ENCODE data around the gene BMPR1B. TPM values are rescaled to one million over a fixed set of nuclear protein-coding genes. Genes with fewer than 3 reads are reported as not detected.

The BMPR1B gene
- total RNA-seq, 1 donor, result 4.3 TPM

DNA sequence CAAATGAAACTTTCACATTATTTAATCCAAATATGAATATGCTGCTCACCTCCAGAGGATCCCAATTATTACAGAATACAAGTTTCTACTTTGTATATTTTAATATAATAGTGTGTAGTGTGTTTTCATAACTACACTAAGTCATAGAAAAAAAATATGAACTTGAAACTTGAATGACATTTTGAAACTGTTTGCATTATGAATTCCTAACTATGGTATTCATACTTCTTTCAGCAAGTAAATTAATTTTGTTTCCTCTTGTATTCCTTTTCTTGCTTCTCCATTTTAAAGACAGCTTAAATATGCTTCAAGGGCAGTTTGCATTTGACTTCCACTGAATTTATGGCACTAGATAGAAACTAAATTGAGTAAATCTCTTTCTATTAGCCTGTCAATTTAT, 177.1 kb downstream of the BMPR1B start:
- TF ChIP-seq, protein P1, sequence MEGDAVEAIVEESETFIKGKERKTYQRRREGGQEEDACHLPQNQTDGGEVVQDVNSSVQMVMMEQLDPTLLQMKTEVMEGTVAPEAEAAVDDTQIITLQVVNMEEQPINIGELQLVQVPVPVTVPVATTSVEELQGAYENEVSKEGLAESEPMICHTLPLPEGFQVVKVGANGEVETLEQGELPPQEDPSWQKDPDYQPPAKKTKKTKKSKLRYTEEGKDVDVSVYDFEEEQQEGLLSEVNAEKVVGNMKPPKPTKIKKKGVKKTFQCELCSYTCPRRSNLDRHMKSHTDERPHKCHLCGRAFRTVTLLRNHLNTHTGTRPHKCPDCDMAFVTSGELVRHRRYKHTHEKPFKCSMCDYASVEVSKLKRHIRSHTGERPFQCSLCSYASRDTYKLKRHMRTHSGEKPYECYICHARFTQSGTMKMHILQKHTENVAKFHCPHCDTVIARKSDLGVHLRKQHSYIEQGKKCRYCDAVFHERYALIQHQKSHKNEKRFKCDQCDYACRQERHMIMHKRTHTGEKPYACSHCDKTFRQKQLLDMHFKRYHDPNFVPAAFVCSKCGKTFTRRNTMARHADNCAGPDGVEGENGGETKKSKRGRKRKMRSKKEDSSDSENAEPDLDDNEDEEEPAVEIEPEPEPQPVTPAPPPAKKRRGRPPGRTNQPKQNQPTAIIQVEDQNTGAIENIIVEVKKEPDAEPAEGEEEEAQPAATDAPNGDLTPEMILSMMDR (IDR thresholded peaks at IDR 0.05; ENCODE audit: insufficient read depth, low read depth, low read length), result no peak
- no peak overlapping the region for H3K4me3 ChIP-seq (ENCODE audit: low read depth, low read length)
- no peak for DNase-seq (ENCODE audit: low read depth)

DNA sequence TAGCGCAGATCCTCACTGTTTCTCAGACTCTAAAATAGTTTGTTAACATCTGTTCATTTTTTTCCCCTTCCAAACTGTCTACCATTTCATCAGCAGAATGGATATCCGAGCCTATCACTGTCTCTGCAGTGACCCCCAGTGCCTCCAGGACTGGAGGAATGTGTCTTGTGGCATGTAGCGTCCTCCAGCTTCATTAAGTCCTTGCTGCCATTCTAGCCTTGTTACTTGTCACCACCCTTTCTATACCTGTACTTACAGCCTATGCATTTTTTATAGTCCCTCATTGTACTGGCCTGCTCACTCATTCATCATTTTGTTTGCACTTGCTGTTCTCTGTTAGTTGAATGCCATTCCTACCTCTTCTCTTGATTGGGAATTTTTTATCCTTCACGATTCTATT, 179.1 kb downstream of the BMPR1B start:
- DNase-seq (ENCODE audit: low read depth), result no peak
- TF ChIP-seq, protein P1 (IDR thresholded peaks at IDR 0.05; ENCODE audit: insufficient read depth, low read depth, low read length), result no peak
- no peak overlapping the region for H3K4me3 ChIP-seq (ENCODE audit: low read depth, low read length)

DNA sequence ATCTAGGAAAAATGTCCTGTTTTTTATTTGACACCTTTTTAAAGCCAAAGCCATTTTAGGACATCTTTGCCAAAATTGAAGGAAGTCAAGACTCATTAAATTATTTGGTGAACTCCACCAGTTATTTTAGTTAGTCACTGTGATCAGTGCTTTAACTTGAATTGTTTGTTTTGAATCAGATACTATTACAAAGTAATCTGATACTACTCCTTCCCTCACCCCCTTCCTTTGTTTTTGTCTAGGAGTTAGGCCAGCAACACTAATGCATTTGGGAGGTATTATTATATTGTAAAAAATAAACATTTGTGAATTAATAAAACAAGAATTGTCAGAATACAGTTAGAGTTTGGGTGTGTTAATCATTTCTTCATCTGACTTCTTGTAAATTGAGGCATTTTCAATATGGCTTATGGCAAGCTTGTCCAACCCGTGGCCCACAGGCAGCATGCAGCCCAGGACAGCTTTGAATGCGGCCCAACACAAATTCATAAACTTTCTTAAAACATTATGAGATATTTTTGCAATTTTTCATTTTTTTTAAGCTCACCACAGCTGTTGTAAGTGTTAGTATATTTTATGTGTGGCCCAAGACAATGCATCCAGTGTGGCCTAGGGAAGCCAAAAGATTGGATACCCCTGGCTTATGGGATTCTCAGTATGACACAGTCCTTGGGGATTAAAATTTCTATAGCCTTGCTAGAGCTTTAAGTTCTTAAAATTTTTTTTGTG, 182.2 kb downstream of the BMPR1B start:
- TF ChIP-seq, protein P1 (IDR thresholded peaks at IDR 0.05; ENCODE audit: insufficient read depth, low read depth, low read length), result no peak
- peak; percentile 21 for DNase-seq (ENCODE audit: low read depth)
- H3K4me3 ChIP-seq (ENCODE audit: low read depth, low read length), result no peak overlapping the region

DNA sequence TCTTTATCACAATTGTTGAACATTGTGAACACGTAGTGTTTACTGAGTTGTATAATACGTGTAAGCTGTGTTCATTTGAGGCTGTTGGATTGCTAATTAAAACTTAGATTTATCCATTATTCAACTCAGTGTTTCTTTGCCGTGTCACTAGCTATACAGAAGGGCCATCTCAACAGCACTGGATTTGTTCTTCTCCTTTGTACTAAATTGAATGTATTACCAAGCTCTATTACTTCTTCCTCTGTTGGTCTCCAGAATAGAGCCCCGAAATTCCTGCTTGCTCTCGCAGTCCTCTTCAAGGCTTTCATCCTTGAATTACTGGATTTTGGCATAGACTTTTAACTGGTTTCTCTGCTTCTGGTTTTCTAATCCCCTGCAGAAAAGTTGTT, 182.8 kb downstream of the BMPR1B start:
- DNase-seq (ENCODE audit: low read depth), result no peak
- H3K4me3 ChIP-seq (ENCODE audit: low read depth, low read length), result no peak overlapping the region
- TF ChIP-seq, protein P1 (IDR thresholded peaks at IDR 0.05; ENCODE audit: insufficient read depth, low read depth, low read length), result no peak

DNA sequence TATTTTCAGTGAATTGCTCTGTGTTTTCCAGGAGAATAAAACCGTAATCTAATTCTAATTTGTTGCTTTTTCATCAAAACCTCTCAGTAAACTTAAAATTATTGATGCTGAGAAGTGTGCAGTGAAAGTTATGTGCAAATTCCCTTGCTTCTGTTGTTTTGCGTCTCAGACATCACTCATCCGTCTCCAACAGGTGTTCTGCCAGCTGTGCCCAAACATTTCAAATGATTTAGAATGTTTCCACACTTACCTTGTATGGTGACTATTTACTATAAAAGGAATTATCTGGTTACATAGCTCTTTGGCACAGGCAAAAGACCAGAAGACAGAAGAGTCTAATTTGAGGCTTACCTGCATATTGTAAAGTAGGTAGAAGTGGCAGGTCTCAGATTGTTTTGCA, 184.0 kb downstream of the BMPR1B start:
- no peak for DNase-seq (ENCODE audit: low read depth)

DNA sequence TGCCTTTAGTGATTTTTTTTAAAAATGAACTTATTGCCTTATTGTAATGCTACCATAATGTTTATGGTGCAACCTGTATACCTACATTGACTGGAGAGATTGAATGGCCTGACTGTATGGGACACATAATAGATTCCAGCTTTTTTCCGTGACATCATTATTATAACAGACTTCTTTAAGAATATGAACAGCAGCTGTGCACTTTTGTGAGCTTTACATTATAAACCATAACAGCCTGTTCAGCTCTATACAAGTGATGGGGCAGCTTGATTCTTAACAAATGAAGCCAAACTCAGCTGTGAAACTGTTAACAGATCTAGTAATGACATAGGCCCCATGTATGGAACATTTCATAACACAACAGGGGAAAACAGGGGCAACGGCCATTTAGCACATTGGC, 187.0 kb downstream of the BMPR1B start:
- no peak for DNase-seq (ENCODE audit: low read depth)
- TF ChIP-seq, protein P1 (IDR thresholded peaks at IDR 0.05; ENCODE audit: insufficient read depth, low read depth, low read length), result no peak
- H3K4me3 ChIP-seq (ENCODE audit: low read depth, low read length), result no peak overlapping the region

More for the DNA sequence above, 184.0 kb downstream of the BMPR1B start:
- H3K4me3 ChIP-seq (ENCODE audit: low read depth, low read length), result no peak overlapping the region
- TF ChIP-seq, protein P1 (IDR thresholded peaks at IDR 0.05; ENCODE audit: insufficient read depth, low read depth, low read length), result no peak

DNA sequence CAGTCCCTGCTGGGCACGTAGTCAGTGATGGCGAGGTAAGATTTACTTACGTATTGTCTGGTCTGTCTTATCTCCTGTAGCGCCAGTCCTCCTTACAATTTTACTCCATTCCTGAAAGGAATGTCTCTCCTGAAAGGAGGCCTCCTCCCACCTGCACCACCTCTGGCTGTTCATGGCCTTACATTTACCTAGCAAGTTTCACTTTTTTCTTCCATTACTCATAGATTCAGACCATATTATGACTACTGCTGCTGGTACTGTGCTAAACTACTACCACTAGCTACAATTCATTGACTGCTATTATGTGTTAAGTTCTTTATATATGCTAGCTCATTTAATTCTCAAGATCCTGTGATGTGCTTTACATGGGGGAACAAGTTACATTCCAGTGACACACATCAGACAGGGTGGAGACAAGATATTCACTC, 189.9 kb downstream of the BMPR1B start:
- no peak for DNase-seq (ENCODE audit: low read depth)
- TF ChIP-seq, protein P1 (IDR thresholded peaks at IDR 0.05; ENCODE audit: insufficient read depth, low read depth, low read length), result no peak
- H3K4me3 ChIP-seq (ENCODE audit: low read depth, low read length), result no peak overlapping the region
